ENCODE measurements around the gene SUV39H1.

SUV39H1 gene

DNA sequence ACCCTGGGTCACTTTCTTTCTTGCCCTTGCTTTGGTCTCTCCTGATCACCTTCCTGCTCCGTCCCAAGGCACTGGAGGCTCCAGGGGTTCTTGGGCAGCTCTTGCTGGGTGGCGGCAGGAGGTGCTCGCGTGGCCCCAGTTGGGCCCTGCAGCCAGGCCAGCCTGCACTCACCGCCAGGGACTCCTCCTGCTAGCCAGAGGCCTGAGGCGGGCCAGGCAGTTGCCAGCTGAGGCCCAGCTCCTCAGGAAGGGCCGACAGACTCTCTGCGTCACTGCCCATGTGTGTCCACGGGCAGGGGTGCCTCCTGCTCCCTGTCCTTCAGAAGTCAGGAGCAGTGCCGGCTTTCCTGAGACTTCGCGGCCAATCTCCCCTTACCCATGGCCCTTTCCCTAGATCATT is 9.3 kb downstream of the SUV39H1 start:
- TF ChIP-seq, protein P1, sequence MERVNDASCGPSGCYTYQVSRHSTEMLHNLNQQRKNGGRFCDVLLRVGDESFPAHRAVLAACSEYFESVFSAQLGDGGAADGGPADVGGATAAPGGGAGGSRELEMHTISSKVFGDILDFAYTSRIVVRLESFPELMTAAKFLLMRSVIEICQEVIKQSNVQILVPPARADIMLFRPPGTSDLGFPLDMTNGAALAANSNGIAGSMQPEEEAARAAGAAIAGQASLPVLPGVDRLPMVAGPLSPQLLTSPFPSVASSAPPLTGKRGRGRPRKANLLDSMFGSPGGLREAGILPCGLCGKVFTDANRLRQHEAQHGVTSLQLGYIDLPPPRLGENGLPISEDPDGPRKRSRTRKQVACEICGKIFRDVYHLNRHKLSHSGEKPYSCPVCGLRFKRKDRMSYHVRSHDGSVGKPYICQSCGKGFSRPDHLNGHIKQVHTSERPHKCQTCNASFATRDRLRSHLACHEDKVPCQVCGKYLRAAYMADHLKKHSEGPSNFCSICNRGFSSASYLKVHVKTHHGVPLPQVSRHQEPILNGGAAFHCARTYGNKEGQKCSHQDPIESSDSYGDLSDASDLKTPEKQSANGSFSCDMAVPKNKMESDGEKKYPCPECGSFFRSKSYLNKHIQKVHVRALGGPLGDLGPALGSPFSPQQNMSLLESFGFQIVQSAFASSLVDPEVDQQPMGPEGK (CRISPR knock-in tag; IDR thresholded peaks at IDR 0.05; ENCODE audit: borderline replicate concordance), result no peak
- TF ChIP-seq ZFP3 (CRISPR knock-in tag; IDR thresholded peaks at IDR 0.05) (no peak), CSDC2 (CRISPR knock-in tag; IDR thresholded peaks at IDR 0.05) (no peak)
- ATAC-seq, result no peak

DNA sequence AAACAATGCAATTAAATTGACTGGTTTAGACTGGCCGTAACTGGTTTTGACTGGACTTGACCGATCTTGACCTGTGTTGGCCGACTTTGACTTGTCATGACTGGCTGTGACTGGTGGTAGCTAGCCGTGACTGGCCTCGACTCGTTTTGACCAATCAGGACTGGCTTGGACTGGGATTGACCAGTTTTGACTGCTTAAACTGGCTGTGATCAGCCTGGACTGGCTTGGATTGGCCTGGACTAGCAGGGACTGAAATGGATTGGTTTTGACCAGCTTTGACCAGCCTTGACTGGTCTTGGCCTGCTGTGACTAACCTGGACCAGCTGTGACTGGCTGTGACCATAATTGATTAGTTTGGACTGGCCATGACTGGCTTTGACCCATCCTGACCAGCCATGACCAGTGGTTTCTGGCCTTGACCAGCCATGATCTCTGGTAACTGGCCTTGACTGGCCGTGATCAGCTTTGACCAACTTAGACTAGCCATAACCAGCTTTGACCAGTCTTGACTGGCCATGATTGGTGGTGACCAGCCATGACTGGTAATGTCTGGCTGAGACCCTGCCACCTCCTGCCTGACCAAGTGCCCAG is 13.1 kb downstream of the SUV39H1 start:
- TF ChIP-seq CSDC2 (CRISPR knock-in tag; IDR thresholded peaks at IDR 0.05), result no peak
- TF ChIP-seq, protein P2, sequence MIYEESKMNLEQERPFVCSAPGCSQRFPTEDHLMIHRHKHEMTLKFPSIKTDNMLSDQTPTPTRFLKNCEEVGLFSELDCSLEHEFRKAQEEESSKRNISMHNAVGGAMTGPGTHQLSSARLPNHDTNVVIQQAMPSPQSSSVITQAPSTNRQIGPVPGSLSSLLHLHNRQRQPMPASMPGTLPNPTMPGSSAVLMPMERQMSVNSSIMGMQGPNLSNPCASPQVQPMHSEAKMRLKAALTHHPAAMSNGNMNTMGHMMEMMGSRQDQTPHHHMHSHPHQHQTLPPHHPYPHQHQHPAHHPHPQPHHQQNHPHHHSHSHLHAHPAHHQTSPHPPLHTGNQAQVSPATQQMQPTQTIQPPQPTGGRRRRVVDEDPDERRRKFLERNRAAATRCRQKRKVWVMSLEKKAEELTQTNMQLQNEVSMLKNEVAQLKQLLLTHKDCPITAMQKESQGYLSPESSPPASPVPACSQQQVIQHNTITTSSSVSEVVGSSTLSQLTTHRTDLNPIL (CRISPR knock-in tag; IDR thresholded peaks at IDR 0.05; ENCODE audit: low read depth), result no peak
- no peak for TF ChIP-seq TOX (CRISPR knock-in tag; IDR thresholded peaks at IDR 0.05; ENCODE audit: borderline replicate concordance)
- TF ChIP-seq, protein P3, sequence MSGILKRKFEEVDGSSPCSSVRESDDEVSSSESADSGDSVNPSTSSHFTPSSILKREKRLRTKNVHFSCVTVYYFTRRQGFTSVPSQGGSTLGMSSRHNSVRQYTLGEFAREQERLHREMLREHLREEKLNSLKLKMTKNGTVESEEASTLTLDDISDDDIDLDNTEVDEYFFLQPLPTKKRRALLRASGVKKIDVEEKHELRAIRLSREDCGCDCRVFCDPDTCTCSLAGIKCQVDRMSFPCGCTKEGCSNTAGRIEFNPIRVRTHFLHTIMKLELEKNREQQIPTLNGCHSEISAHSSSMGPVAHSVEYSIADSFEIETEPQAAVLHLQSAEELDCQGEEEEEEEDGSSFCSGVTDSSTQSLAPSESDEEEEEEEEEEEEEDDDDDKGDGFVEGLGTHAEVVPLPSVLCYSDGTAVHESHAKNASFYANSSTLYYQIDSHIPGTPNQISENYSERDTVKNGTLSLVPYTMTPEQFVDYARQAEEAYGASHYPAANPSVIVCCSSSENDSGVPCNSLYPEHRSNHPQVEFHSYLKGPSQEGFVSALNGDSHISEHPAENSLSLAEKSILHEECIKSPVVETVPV (CRISPR knock-in tag; IDR thresholded peaks at IDR 0.05), result no peak
- no peak for TF ChIP-seq BACH2 (CRISPR knock-in tag; IDR thresholded peaks at IDR 0.05; ENCODE audit: borderline replicate concordance)
- TF ChIP-seq, protein P1 (CRISPR knock-in tag; IDR thresholded peaks at IDR 0.05; ENCODE audit: borderline replicate concordance), result no peak
- TF ChIP-seq ZC3H10 (CRISPR knock-in tag; IDR thresholded peaks at IDR 0.05), result no peak
- no peak for TF ChIP-seq PPARA (CRISPR knock-in tag; IDR thresholded peaks at IDR 0.05; ENCODE audit: borderline replicate concordance)
- TF ChIP-seq ZFP3 (CRISPR knock-in tag; IDR thresholded peaks at IDR 0.05), result no peak
- TF ChIP-seq RARB (CRISPR knock-in tag; IDR thresholded peaks at IDR 0.05), result no peak
- TF ChIP-seq ZNF565 (CRISPR knock-in tag; conservative IDR thresholded peaks at IDR 0.05; ENCODE audit: low read depth), result no peak
- no peak for TF ChIP-seq ZFP30 (CRISPR knock-in tag; IDR thresholded peaks at IDR 0.05)
- TF ChIP-seq ARNTL (CRISPR knock-in tag; IDR thresholded peaks at IDR 0.05; ENCODE audit: borderline replicate concordance, low read depth), result no peak
- TF ChIP-seq, protein P4, sequence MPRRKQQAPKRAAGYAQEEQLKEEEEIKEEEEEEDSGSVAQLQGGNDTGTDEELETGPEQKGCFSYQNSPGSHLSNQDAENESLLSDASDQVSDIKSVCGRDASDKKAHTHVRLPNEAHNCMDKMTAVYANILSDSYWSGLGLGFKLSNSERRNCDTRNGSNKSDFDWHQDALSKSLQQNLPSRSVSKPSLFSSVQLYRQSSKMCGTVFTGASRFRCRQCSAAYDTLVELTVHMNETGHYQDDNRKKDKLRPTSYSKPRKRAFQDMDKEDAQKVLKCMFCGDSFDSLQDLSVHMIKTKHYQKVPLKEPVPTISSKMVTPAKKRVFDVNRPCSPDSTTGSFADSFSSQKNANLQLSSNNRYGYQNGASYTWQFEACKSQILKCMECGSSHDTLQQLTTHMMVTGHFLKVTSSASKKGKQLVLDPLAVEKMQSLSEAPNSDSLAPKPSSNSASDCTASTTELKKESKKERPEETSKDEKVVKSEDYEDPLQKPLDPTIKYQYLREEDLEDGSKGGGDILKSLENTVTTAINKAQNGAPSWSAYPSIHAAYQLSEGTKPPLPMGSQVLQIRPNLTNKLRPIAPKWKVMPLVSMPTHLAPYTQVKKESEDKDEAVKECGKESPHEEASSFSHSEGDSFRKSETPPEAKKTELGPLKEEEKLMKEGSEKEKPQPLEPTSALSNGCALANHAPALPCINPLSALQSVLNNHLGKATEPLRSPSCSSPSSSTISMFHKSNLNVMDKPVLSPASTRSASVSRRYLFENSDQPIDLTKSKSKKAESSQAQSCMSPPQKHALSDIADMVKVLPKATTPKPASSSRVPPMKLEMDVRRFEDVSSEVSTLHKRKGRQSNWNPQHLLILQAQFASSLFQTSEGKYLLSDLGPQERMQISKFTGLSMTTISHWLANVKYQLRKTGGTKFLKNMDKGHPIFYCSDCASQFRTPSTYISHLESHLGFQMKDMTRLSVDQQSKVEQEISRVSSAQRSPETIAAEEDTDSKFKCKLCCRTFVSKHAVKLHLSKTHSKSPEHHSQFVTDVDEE (CRISPR knock-in tag; IDR thresholded peaks at IDR 0.05), result no peak
- TF ChIP-seq ESRRG (CRISPR knock-in tag; IDR thresholded peaks at IDR 0.05), result no peak
- TF ChIP-seq TCF4 (CRISPR knock-in tag; IDR thresholded peaks at IDR 0.05; ENCODE audit: borderline replicate concordance), result no peak
- TF ChIP-seq OSR1 (CRISPR knock-in tag; IDR thresholded peaks at IDR 0.05), result no peak
- no peak for TF ChIP-seq SNAI2 (CRISPR knock-in tag; IDR thresholded peaks at IDR 0.05)
- TF ChIP-seq, protein P5, sequence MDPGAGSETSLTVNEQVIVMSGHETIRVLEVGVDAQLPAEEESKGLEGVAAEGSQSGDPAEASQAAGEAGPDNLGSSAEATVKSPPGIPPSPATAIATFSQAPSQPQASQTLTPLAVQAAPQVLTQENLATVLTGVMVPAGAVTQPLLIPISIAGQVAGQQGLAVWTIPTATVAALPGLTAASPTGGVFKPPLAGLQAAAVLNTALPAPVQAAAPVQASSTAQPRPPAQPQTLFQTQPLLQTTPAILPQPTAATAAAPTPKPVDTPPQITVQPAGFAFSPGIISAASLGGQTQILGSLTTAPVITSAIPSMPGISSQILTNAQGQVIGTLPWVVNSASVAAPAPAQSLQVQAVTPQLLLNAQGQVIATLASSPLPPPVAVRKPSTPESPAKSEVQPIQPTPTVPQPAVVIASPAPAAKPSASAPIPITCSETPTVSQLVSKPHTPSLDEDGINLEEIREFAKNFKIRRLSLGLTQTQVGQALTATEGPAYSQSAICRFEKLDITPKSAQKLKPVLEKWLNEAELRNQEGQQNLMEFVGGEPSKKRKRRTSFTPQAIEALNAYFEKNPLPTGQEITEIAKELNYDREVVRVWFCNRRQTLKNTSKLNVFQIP (CRISPR knock-in tag; IDR thresholded peaks at IDR 0.05; ENCODE audit: borderline replicate concordance, low read depth), result no peak
- no peak for ATAC-seq
